H1 (cell line): ENCODE data around the gene ZNF674.
"Not testable (repeated sequence)": the region's sequence is repeated elsewhere in the genome, so short reads cannot be mapped to it uniquely, and the experiment has no call there.

Source experiments
- EGR1 ChIP-seq: IDR thresholded peaks from 2 replicates; pipeline ENCODE4 v1.6.1; 2011; ENCODE audit warnings: low read depth, low read length, borderline replicate concordance
- EZH2 ChIP-seq: fragments of 200-600 bp; sonication (generic); IDR thresholded peaks from 2 replicates; pipeline ENCODE4 v1.7.1; 2012; ENCODE audit warnings: low read depth, mild to moderate bottlenecking, moderate library complexity, low read length, inconsistent platforms; ENCODE audit not compliant: severe bottlenecking
- TF ChIP-seq, protein P1 (sequence below), 3 experiments: IDR thresholded peaks; 1 replicate in 2 of 3; 2 replicates in 1 of 3; pipeline versions ENCODE4 v1.5.1 to v1.6.1; 2011; ENCODE audit warnings: low read length in 3 of 3, mild to moderate bottlenecking in 3 of 3, inconsistent platforms in 2 of 3, low read depth in 1 of 3, moderate library complexity in 1 of 3; ENCODE audit not compliant: insufficient read depth in 1 of 3; ENCODE audit errors: control extremely low read depth in 1 of 3

DNA sequence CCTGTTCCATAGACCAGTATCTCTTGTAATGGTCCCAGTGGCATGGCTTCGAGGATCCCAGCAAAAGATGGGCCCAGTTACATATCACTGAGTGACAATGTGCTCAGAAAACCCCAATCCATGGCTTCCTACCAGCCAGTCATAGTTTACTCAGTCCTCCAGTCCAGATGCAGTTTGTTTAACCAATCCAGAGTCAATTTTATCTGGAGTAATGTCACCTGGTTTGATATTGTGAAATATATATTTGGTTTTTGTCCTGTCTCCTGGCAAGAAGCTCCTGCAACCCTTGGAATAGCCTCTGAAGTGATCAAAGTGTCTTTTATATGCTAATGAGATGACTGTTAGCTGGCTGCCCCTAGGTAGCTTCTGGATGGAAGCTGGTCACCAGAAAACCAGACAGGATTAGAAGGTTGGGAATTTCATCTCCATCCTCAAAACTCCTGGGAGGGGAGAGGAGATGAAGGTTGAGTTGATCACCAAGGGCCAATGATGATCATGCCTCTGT, 14.8 kb downstream of the ZNF674 start:
- TF ChIP-seq, protein P1, sequence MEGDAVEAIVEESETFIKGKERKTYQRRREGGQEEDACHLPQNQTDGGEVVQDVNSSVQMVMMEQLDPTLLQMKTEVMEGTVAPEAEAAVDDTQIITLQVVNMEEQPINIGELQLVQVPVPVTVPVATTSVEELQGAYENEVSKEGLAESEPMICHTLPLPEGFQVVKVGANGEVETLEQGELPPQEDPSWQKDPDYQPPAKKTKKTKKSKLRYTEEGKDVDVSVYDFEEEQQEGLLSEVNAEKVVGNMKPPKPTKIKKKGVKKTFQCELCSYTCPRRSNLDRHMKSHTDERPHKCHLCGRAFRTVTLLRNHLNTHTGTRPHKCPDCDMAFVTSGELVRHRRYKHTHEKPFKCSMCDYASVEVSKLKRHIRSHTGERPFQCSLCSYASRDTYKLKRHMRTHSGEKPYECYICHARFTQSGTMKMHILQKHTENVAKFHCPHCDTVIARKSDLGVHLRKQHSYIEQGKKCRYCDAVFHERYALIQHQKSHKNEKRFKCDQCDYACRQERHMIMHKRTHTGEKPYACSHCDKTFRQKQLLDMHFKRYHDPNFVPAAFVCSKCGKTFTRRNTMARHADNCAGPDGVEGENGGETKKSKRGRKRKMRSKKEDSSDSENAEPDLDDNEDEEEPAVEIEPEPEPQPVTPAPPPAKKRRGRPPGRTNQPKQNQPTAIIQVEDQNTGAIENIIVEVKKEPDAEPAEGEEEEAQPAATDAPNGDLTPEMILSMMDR (IDR thresholded peaks at IDR 0.05; ENCODE audit: control extremely low read depth in 1 of 3, insufficient read depth in 1 of 3, low read depth in 1 of 3, low read length in 3 of 3), result not testable (repeated sequence)
- not testable (repeated sequence) for TF ChIP-seq EZH2, EGR1
